MCF 10A (cell line): ENCODE results near the gene RALGPS1. TPM values are rescaled to one million over a fixed set of nuclear protein-coding genes. Genes with fewer than 3 reads are reported as not detected.

Experiments
- BruUV-seq: library from RNA; stranded (reverse); fragments of 400-500 nt; replicated peaks from 2 replicates; lab custom pipeline; 2021; lab: Mats Ljungman, UMichigan
- CTCF ChIA-PET: fragments of 300-600 bp; sonication (Branson Sonifier 250); formaldehyde crosslinking; extraction: SDS; loops from one replicate; lab custom pipeline; 2021; ENCODE audit warnings: antibody characterized with exemption, inconsistent platforms; lab: Yijun Ruan, JAX
- POLR2A ChIA-PET: fragments of 300-600, 350-650 bp; sonication (Branson Sonifier 250); formaldehyde crosslinking; extraction: SDS; loops from one replicate; lab custom pipeline; 2020; ENCODE audit warnings: antibody characterized with exemption, inconsistent platforms; lab: Yijun Ruan, JAX
- DNase-seq: peaks from one replicate; pipeline ENCODE4 v3.0.0-alpha.2; 2018; ENCODE audit not compliant: unreplicated experiment
- H3K27ac Mint-ChIP-seq: one replicate; pipeline ENCODE4 v1.8.0; 2022; ENCODE audit warnings: mild to moderate bottlenecking, low read depth, mixed read lengths; ENCODE audit not compliant: unreplicated experiment
- H3K27me3 Mint-ChIP-seq: one replicate; pipeline ENCODE4 v1.8.0; 2022; ENCODE audit warnings: mixed read lengths; ENCODE audit not compliant: insufficient read depth, unreplicated experiment
- H3K36me3 Mint-ChIP-seq: one replicate; pipeline ENCODE4 v1.8.0; 2022; ENCODE audit warnings: mild to moderate bottlenecking, moderate library complexity, mixed read lengths; ENCODE audit not compliant: insufficient read depth, unreplicated experiment
- H3K4me1 Mint-ChIP-seq: one replicate; pipeline ENCODE4 v1.8.0; 2022; ENCODE audit warnings: mixed read lengths; ENCODE audit not compliant: insufficient read depth, unreplicated experiment
- H3K4me3 Mint-ChIP-seq: one replicate; pipeline ENCODE4 v1.8.0; 2022; ENCODE audit warnings: mild to moderate bottlenecking, moderate library complexity, mixed read lengths; ENCODE audit not compliant: unreplicated experiment
- H3K9me3 Mint-ChIP-seq: one replicate; pipeline ENCODE4 v1.8.0; 2022; ENCODE audit warnings: mixed read lengths; ENCODE audit not compliant: unreplicated experiment
- CTCF ChIP-seq: fragments of 200-600 bp; IDR thresholded peaks from one replicate; pipeline ENCODE4 v1.8.0; 2022; ENCODE audit warnings: antibody characterized with exemption, mild to moderate bottlenecking; ENCODE audit not compliant: unreplicated experiment
- intact Hi-C: fragments of 100-400 bp; cut with micrococcal nuclease; formaldehyde crosslinking; loops from 2 replicates; pipeline ENCODE4 v1.14.1; 2022
- total RNA-seq: library from RNA; stranded (reverse); gene quantifications from 2 replicates; pipeline ENCODE4 v1.2.3, GENCODE V29; 2022

RALGPS1 gene
- total RNA-seq, 1 experiment from 2014 or later, result 2.4 TPM

GRCh38 chr9:126904586-126904985 lies 10.0 kb upstream of the RALGPS1 start:
- H3K4me1 Mint-ChIP-seq, result no peaks in the 10 kb centered on the region
- H3K27me3 Mint-ChIP-seq, result peaks cover 15% of the 10 kb centered on the region

DNA sequence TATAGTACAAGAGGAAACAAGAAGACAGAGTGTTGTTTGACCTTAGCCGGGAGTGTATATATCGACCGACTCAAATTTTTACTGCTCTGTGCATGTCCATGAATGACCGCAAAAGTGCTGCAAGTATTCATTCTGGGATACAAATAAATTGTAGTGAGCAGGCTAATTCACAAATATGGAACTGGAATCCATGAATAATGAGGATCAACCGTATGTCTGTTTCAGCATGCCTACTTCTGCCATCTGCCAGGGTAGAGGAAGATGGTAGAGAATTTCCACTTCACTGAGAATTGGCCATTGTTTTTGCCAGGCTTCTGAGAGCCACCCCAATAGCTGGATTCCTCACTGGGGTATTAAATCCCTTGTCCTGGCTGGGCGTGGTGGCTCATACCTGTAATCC lies 8.5 kb upstream of the RALGPS1 start:
- H3K9me3 Mint-ChIP-seq, result peaks cover 6% of the 10 kb centered on the region
- POLR2A ChIA-PET, result no interaction called here
- H3K4me1 Mint-ChIP-seq, result no peaks in the 10 kb centered on the region

More at GRCh38 chr9:126904586-126904985, 10.0 kb upstream of the RALGPS1 start:
- no peak overlapping the region for H3K27ac Mint-ChIP-seq
- H3K36me3 Mint-ChIP-seq, result no peaks in the 10 kb centered on the region
- CTCF ChIA-PET, result no interaction called here
- H3K9me3 Mint-ChIP-seq, result peaks cover 7% of the 10 kb centered on the region
- POLR2A ChIA-PET, result interaction anchor here (1.6 kb wide), 1 partner anchor 9 kb away, joined by 4 read pairs; the partner anchor contains the start of gene RALGPS1
- intact Hi-C loops, result no loop called here
- DNase-seq, result no peak
- H3K4me3 Mint-ChIP-seq, result no peak overlapping the region
- no peak for TF ChIP-seq CTCF
- BruUV-seq, result no TSS peak

DNA sequence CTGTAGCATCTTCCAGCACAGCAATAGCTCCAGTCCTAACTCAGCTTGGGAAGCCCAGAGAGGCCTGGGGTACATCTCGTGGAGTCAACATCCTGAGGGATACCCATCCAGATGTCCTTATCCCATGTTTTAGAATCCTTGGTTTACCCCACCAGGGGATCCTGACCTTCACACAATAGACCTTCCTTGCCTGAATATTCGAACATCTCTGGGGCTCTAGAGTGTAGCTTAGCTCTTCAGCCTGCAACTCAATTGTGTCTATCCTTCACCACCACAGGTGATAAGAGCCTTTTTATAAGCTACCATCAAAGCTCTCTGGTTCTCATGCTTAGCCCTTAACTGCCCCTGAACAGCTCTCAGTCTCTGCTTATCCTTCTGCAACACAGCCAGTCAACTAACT lies 7.5 kb upstream of the RALGPS1 start:
- BruUV-seq, result no TSS peak
- POLR2A ChIA-PET, result no interaction called here

More for the DNA sequence above, 8.5 kb upstream of the RALGPS1 start:
- no TSS peak for BruUV-seq
- peaks cover 15% of the 10 kb centered on the region for H3K27me3 Mint-ChIP-seq
- CTCF ChIA-PET, result no interaction called here
- no peak for DNase-seq
- H3K4me3 Mint-ChIP-seq, result no peak overlapping the region
- no peak for TF ChIP-seq CTCF
- intact Hi-C loops, result no loop called here
- H3K27ac Mint-ChIP-seq, result no peak overlapping the region
- no peaks in the 10 kb centered on the region for H3K36me3 Mint-ChIP-seq

GRCh38 chr9:126915281-126915816 lies 767 bp downstream of the RALGPS1 start:
- Mint-ChIP-seq H3K36me3 (peaks cover 5% of the 10 kb centered on the region), H3K4me3 (peak overlapping the region; percentile 60), H3K4me1 (peaks cover 5% of the 10 kb centered on the region), H3K27ac (no peak overlapping the region), H3K9me3 (peaks cover 7% of the 10 kb centered on the region), H3K27me3 (no peaks in the 10 kb centered on the region)
- TF ChIP-seq CTCF, result no peak
- peak; percentile 34 for DNase-seq
- ChIA-PET POLR2A (interaction anchor here (0.6 to 1.4 kb wide), 2 partner anchors 107 to 272 kb away, joined by 3 to 6 read pairs; no protein-coding TSS in a partner anchor), CTCF (interaction anchor here (0.6 kb wide), 1 partner anchor 620 kb away, joined by 5 read pairs; no protein-coding TSS in a partner anchor)
- no TSS peak for BruUV-seq
- intact Hi-C loops, result no loop called here

More for the DNA sequence above, 7.5 kb upstream of the RALGPS1 start:
- peaks cover 15% of the 10 kb centered on the region for H3K27me3 Mint-ChIP-seq
- DNase-seq, result no peak
- H3K27ac Mint-ChIP-seq, result no peak overlapping the region
- no peaks in the 10 kb centered on the region for H3K36me3 Mint-ChIP-seq
- peaks cover 4% of the 10 kb centered on the region for H3K9me3 Mint-ChIP-seq
- intact Hi-C loops, result no loop called here
- TF ChIP-seq CTCF, result no peak
- no peak overlapping the region for H3K4me3 Mint-ChIP-seq
- no peaks in the 10 kb centered on the region for H3K4me1 Mint-ChIP-seq
- CTCF ChIA-PET, result no interaction called here
